SHP77 (cell line): ENCODE data around the gene LDLRAD4.

ENCODE experiments used
- DNase-seq, 2 experiments: peaks; one replicate each; lab custom pipeline; 2025; lab: John Stamatoyannopoulos, UW

Gene LDLRAD4

DNA sequence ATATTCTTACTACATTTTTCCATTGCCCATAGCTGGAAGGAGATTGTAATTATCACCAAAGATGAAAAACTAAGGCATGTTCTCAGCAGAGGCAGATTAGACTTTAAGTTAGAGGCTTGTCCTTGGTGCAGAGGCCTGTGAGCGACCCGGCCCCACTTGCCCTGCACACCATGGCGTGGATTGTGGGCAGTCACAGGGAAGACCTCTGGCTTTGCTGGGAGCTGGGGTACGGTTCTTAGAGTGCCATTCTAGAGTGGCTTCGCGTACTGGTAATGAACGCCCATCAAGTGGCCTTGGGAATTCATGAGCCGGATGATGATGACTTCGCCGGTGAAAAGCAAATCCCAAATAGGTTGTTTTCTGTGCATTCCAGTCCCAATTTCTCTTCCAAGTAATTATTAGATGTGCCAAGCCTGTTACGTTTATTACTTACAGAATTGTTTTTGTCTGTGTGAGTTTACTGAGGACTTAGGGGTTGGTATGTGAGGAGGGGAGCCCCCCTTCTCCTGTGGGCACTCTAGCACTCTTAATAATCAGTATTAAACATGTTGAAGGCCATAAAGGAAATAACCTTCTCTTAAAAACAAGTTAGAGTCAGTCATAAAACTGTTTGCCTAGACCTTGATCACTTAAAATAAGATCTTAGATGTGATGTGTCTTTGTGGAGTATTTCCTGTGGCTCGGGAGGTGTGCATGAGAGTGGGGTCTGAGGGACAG, 90.6 kb downstream of the LDLRAD4 start:
- no peak for DNase-seq

DNA sequence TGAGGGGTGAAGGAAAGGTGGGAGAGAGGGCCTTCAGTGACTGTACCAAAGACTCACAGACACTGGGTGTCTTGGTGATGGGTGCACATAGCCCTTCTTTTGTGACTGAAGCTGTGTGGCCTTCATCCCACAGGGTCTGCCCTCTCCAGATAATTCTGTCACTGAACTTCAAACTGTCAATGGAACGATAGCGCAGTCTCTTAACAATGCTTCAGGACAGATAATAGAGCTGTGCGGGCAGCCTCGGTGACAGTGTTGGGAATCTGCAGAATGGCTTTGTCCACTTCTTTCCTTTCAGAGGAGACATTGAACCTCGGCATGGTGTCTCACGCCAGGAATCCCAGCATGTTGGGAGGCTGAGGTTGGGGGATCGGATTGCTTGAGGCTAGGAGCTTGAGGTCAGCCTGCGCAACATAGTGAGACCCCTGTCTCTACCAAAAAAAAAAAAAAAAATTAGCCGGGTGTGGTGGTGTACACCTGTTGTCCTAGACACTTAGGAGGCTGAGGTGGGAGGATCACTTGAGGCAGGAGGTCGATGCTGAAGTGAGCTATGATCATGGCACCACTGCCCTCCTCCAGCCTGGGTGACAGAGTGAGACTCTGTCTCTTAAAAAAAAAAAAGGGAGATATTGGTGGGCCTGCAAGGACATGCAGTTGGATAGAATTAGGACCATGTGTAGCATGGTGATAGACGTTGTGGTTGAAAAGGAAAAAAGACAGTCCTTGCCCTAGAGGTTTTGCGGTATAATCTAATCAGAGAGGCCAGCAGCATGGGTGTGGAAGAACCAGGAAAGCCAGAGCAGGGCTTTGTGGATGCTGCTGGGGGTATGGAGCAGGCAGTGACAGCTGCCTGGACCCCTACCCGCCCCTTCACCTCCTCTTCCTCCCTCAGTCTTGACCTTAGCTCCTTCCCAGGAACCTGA, 91.4 kb downstream of the LDLRAD4 start:
- DNase-seq, result no peak

DNA sequence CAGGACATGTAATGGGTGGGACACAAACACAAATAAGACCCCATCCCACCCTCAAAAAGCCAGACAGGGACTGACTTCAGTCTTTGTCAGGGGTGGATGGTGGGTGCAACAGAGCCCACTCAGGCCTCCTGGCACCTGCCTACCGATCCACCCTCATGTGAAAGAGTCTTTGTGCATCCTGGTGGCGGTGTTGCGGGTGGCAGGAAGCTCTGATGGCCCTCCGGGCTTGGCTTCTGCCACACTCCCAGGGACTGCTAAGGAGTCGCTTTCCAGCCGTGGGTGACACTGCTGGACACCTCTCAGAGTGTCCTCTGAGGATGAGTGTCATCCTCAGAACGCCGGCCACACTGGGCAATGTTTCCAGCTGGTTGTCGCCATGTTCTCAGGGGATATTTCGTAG, 92.6 kb downstream of the LDLRAD4 start:
- DNase-seq, result no peak

DNA sequence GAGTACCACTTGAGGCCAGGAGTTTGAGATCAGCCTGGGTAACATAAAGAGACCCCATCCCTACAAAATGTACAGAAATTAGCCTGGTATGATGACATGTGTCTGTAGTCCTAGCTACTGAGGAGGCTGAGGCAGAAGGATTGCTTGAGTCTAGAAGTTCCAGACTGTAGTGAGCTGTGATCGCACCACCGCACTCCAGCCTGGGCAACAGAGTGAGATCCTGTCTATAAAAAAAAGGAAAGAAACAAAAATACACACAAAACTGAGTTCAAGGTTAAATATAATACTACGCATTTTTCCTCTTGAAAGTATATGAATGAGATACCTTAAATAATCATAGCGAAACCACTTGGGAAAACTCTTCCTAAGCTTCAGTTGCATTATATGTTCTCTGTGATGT, 94.0 kb downstream of the LDLRAD4 start:
- DNase-seq, result no peak

DNA sequence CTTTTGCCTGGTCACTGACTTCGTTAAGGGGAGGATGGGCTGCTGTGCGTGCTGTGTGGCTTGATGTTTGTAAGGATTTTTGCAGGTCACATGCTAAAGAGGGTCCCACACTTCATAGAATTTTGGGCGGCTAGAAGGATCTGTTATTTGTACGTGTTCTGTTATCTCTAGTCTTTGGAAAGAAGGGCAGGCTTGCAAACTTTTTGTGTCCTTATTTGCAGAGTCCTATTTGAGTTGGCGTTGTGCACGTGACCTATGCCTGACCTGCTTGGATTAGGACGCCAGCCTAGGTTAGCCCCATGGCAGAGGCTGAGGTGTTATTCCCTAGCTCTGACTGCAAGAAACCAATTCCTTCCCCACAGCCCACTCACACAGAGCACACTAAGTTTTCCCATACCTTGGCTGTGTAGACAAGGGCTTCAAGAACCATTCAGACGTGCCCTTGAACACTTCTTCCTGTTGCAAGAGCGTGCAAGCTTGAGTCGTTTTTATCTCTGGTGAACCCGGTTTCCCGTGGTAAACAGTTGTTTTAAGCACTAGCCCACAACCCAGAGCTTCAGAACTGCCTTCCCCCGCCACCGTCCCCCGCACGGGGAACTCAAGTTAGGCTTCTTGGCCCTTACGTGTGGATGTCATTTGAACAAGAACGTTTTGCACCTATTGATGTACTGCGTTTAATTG, 94.6 kb downstream of the LDLRAD4 start:
- DNase-seq, result no peak

DNA sequence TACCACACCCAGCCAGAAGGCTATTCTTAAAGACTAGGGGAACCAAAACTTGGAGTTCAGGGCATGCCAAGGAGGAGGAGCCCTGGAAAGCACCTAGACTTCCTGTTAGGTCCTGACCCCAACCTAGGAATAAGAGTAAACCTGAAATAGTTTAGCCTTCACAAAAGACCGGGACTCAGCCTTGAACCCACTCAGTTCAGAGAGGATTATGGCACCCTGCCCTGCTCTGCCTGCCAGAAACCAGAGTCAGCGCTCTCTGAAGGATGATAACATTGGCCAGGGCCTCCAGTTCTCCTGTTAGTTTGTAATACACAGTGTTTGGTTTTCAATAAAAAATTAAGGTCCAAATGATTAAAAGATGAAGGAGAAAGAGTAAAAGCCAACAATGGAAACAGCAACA, 96.4 kb downstream of the LDLRAD4 start:
- no peak for DNase-seq

DNA sequence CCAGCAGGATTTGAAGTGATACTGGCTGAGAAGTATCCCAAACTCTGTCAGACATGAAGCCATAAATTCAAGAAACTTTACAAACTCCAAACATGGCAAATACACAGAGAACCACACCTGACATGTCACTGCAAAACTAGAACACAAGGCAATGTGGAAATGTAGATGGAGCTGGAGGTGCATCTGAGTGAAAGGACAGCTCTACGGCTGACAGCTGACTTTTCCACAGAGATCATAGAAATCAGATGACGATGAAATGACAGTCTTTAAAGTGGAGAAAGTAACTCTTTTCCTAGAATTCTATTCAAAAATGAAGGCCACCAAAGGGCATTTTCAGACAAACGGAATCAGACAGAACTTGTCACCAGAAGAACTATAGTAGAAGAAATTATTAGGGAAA, 97.5 kb downstream of the LDLRAD4 start:
- no peak for DNase-seq

DNA sequence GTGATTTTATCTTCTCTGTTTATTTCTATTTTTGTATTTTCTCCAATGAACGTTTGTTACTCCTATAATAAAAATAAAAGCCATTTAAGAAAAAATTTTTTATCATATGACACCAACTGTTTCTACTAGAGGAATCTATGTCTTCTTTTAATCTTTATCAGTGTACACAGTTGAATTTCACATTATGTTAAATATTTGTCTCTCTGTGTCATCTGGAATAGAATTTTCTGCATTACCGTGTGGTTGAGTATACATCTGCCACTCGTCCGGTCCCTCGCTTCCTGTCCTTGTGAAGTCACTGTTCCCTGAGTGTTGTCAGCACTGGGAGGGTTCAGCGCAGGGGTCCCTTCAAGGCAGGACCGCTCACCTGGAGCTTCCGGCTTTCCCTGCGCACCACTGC, 99.2 kb downstream of the LDLRAD4 start:
- peak; percentile 45 to 55 for DNase-seq

DNA sequence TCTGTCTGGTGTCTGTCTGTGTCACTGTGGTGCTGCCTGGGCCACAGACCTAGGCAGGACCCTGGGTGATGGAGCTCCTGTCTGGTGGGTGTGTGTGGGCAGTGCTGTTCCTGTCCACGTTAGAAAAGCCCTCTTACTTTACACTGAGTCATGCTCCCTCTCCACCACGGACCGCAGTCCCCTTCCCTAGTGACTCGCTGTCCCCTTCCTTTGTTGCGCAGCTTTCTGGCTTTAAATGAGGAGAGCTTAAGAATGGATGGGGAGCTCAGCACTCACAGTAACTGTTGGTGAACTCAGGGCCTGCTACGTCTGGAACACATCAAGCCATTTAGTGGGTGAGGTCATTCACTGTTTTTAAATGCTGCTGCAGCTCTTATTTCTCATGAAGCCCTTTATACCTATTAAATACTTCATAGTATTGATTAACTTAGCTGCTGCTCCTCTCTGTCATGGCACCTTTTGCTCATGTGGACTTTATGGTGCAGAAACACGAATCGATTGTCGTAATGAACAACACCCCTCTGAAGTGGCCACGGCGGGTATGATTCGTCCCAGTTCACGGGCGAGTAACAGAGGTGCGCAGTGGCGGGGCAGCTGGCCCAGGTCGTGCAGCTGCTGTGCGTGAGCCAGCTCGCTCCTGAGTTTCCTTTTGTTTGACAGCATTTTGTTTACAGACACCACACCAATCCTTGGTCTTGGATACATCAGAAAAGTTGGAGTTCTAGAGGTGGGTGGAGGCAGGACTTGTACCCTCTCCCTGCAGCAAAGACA, 100.4 kb downstream of the LDLRAD4 start:
- peak; percentile 52 to 63 for DNase-seq

DNA sequence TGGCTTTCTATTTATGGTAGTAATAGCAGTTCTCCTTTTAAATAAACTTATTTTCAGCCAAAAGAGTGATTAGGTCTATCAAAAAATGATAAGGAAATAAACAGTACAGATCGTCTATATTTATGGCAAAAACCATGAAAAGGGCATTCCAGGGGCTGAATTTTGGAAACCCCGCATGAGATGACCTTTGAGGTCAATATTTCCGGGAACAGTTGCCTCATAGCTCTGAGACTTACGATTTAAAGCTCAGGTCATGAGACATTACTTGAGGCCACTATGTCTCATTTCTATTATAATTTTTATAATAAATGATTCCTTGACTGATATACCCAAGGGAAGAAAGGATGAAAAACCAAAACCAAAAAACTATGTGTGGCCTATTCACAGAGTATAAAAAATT, 101.1 kb downstream of the LDLRAD4 start:
- DNase-seq, result no peak

DNA sequence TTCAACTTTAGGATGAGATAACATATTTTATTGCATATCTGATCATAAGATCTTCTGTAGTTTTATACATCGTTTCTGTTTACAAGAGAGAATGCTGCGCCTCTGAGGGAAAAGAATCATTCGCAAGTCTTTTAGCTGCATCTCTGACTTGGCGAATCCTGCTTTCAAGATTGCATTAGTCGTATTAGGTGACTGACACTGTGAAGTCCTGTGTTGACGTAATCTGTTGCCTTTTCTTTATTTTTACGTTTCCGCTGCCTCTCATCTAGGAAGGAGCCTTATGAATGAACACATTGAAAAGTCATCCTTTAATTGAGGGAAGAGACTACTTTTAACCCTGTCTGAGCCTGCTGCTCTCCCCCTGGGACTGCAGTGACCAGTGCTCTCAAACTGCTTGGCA, 101.5 kb downstream of the LDLRAD4 start:
- no peak for DNase-seq

DNA sequence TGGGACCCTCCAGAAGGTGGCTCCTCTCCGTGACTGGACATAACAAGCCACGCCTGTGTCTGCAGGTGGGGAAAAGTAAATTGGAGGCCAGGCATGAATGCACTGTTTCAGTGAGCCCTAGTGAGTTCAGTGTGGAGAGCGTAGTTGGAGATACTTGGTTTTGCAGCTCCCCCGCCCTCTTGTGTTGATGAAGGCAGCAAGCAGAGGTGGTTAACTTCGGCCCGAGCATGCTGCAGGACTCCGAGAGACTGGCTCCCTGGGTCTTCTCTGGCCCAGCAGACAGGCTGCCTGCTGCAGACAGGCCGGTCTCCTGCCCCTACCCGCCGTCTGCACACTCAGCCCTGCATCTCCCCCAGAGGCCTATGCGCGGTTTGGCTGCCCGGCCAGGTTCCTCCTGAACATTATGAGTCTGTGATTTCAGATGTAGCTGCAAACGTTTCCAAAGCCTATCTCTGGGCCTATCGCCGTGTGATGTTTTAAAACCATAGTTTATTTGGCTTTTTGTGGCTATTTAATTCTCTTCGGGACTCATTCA, 102.4 kb downstream of the LDLRAD4 start:
- peak; percentile 33 to 38 for DNase-seq

DNA sequence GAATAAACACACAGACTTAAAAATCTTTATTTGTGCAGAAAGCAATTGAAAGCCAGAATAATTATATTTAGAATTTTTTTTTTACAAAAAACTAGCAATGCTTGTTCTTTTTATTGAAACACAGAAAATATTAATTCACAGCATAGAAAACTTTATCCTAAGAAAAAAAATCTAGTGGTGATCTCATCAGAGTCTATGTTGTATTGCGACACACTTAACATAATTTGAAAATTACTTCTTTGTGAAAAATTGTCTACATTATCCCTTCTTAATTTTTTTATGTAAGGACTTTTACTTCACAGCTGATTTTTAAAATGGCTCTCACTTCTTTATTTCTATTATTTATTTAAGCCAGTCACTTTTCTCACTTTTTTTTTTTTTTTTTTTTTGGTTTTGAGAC, 103.4 kb downstream of the LDLRAD4 start:
- DNase-seq, result no peak

DNA sequence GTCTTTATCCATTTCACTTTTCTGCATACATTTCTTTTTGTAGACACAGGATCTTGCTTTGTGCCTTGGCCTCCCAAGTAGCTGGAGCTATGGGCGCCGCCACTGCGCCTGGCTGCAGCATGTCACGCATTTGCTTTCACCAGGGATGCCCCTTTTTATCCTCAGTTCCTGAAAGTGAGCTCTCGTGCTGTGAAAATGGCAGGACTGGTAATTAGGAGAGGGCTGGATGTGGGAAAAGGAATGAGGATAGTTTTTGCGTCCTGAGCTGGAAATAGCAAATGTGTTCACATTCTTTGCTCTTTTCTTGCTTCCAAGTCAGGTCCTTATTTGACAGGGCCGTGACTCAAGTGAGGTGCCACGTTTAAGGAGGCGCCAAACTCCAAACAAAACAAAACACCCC, 104.6 kb downstream of the LDLRAD4 start:
- DNase-seq, result no peak

DNA sequence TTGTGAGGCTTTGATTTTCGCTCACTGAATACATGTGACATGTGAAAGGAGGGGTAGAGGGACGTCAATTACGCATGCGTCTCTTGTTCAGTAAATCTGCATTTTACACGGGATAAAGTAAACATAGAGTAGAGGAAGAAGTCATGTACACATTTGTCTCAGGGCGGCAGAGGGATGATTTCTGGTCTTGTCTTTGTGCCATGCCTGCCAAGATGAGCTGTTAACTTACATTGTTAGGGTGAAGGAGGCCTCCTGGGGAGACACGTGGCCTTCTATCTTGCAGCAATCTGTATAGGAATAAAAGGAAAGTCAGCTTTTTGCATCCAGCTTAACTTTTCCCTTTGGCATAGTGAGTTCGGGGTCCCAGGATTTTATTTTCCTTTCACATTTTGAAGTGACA, 106.3 kb downstream of the LDLRAD4 start:
- no peak for DNase-seq

DNA sequence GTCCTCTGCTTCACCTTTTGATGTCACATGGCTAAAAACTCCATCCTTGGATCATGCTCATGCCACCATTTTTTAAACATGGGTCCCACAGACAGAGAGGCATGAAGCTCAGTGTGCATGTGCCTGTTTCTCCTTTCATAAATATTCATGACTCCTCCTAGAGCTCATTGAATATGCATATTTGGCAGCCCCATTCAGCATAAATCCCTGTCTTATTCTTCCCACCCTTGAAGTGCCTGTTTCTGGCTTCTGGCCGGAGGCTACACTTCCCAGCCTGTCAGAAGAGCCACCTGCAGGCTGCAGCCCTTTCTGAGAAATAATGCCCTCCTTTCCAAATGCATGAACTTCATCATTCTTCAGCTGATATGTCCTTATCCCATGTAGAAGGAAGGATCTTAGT, 109.7 kb downstream of the LDLRAD4 start:
- no peak for DNase-seq

DNA sequence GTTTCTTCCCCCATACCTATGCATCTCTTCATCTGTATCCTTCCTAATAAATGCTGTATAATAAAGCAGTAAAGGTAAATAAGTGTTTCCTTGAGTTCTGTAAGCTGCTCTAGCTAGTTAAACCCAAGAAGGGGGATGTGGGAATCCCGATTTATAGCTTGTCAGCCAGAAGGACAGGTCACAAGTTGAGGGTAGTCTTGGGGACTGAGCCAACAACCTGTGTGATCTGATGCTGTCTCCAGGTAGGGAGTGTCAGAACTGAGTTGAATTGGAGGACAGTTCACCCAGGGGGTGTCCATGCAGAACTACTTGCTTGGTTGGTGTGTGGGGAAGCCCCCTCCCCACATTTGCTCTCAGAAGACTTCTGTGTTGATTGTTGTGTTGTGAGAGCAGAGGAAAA, 112.4 kb downstream of the LDLRAD4 start:
- no peak for DNase-seq

DNA sequence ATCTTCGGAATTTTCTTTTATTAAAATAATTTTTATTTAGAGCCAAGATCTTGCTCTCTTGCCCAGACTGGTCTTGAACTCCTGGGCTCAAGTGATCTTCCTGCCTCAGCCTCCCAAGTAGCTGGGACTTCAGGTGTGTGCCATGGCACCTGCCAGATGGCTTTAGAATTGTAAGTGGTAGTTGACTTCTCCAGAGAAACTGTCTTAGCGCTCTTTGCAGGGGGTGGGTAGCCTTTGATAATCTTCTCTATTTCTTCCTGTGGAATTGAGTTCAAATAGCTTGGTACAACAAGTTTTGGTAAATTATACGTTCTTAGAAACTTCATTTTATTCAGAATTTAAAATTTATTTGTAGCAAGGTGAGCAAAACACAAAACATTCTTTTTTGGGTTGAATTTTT, 113.3 kb downstream of the LDLRAD4 start:
- no peak for DNase-seq

DNA sequence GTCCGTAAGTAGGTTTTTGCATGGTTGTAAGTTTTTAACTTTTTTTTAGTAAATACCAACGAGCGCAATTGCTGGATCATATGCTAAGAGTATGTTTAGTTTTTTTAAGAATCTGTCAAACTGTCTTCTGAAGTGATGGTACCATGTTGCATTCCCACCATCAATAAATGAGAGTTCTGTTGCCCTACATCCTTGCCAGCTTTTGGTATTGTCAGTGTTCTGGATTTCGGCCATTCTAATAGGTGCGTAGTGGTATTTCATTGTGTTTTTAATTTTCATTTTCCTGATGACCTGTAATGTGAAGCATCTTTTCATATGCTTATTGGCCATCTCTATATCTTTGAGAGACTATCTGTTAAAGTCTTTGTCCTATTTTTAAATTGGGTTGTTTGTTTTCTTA, 114.3 kb downstream of the LDLRAD4 start:
- DNase-seq, result no peak

DNA sequence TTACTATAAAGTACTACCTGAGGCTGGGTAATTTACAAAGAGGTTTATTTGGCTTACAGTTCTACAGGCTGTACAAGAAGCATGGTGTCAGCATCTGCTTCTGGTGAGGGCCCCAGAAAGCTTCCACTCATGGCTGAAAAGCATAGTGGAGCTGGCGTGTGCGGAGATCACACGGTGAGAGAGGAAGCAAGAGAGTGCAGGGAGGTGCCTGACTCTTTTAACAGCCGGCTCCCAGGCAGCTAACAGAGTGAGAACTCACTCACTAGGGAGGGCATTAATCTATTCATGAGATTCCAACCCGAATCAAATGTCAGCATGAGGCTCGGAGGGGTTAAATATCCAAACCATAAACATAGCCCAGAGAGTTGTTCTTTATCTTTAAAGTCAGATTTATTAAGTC, 117.3 kb downstream of the LDLRAD4 start:
- DNase-seq, result no peak

DNA sequence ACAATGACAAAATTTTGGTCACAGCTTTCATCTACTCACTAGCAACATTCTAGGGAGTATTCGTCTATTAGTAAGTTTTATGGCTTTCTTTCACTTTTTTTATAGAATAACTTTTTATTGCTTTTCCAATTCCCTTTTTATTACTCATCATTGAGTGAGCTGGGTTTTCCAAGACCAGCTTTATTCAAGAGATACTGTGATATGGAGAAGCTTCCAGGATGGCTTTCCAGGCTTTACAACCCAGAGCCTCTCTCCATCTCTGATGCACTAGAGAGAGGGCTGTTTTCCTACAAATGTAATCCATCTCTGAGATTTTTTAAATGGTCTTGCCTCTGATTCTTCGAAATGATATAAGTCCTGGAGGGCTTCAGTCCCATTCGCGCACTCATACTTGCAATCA, 118.3 kb downstream of the LDLRAD4 start:
- no peak for DNase-seq

DNA sequence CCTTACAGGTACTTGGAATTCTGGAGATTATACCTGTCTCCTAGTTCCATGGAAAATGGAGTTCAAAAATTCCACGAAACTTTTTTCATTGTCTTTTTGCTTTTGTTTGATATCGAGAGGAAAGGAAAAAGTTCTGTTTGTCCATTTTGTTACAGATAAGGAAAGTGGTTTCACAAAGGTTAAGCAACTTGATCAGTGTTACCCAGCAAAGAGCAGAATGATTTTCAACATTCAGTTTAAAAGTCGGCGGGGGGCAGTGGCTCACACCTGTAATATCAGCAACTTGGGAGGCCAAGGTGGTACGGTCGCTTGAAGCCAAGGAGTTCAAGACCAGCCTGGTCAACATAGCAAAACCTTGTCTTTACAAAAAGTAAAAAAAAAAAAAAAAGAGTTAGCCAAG, 118.8 kb downstream of the LDLRAD4 start:
- no peak for DNase-seq
